PFSK-1 (cell line): ENCODE measurements around the gene FMNL2.

ENCODE experiments used
- FOXP2 ChIP-seq: optimal IDR thresholded peaks from 2 replicates; pipeline ENCODE3; 2011; ENCODE audit warnings: borderline replicate concordance, control low read depth, inconsistent platforms; ENCODE audit not compliant: insufficient read depth; ENCODE audit errors: extremely low read length, extremely low read depth
- POLR2AphosphoS5 ChIP-seq: IDR thresholded peaks from 2 replicates; pipeline ENCODE4 v1.6.1; 2012; ENCODE audit warnings: low read depth, mild to moderate bottlenecking, control low read depth, low read length, moderate library complexity
- REST ChIP-seq, 2 experiments: IDR thresholded peaks; 2 replicates each; pipeline versions ENCODE4 v1.6.1 to v1.8.0; 2011 to 2012; ENCODE audit warnings: low read depth in 2 of 2, low read length in 2 of 2, control low read depth in 1 of 2, inconsistent platforms in 1 of 2, mild to moderate bottlenecking in 1 of 2, moderate library complexity in 1 of 2; ENCODE audit not compliant: insufficient read depth in 1 of 2
- SIN3A ChIP-seq: IDR thresholded peaks from 2 replicates; pipeline ENCODE4 v1.6.1; 2012; ENCODE audit warnings: mild to moderate bottlenecking, low read length, moderate library complexity, borderline replicate concordance; ENCODE audit not compliant: insufficient read depth
- TAF1 ChIP-seq: IDR thresholded peaks from 2 replicates; pipeline ENCODE4 v1.6.1; 2012; ENCODE audit warnings: low read length, control low read depth, borderline replicate concordance; ENCODE audit not compliant: insufficient read depth

FMNL2 gene

GRCh38 chr2:152477347-152478092, 142.5 kb downstream of the FMNL2 start:
- no peak for TF ChIP-seq TAF1
- TF ChIP-seq SIN3A = no peak
- TF ChIP-seq FOXP2 = no peak
- no peak for TF ChIP-seq POLR2AphosphoS5
- TF ChIP-seq REST (IDR thresholded peaks at IDR 0.05; ENCODE audit: insufficient read depth in 1 of 2, low read depth in 2 of 2, low read length in 2 of 2) = no peak

- no peak for TF ChIP-seq REST (IDR thresholded peaks at IDR 0.05; ENCODE audit: insufficient read depth in 1 of 2, low read depth in 2 of 2, low read length in 2 of 2)
- TF ChIP-seq TAF1 = no peak
- TF ChIP-seq POLR2AphosphoS5 = no peak
- no peak for TF ChIP-seq FOXP2
- no peak for TF ChIP-seq SIN3A
Observed at GRCh38 chr2:152479282-152479681, 144.3 kb downstream of the FMNL2 start.

- TF ChIP-seq POLR2AphosphoS5 (no peak), SIN3A (no peak), REST (IDR thresholded peaks at IDR 0.05; ENCODE audit: insufficient read depth in 1 of 2, low read depth in 2 of 2, low read length in 2 of 2) (no peak), TAF1 (no peak), FOXP2 (no peak)
Observed at GRCh38 chr2:152480821-152481399, 145.9 kb downstream of the FMNL2 start.

- no peak for TF ChIP-seq POLR2AphosphoS5
- TF ChIP-seq REST (IDR thresholded peaks at IDR 0.05; ENCODE audit: insufficient read depth in 1 of 2, low read depth in 2 of 2, low read length in 2 of 2) = no peak
- TF ChIP-seq FOXP2 = no peak
- TF ChIP-seq TAF1 = no peak
- TF ChIP-seq SIN3A = no peak
Observed at GRCh38 chr2:152481881-152482583, 147.1 kb downstream of the FMNL2 start.
